DOHH2 (cell line): Measurements from ENCODE around the gene SRMS.

ENCODE experiments used
- EZH2phosphoT487 ChIP-seq: fragments of 200-600 bp; sonication (generic); IDR thresholded peaks from 2 replicates; pipeline ENCODE4 v1.6.1; 2017; ENCODE audit warnings: borderline replicate concordance, mild to moderate bottlenecking, antibody characterized with exemption, low read length, moderate library complexity, mixed read lengths
- TF ChIP-seq, protein P1 (sequence below): fragments of 200-600 bp; sonication (generic); IDR thresholded peaks from one replicate; pipeline ENCODE4 v1.5.1; 2014; ENCODE audit warnings: antibody characterized with exemption, mild to moderate bottlenecking, low read depth, low read length; ENCODE audit not compliant: poor library complexity, severe bottlenecking

DNA sequence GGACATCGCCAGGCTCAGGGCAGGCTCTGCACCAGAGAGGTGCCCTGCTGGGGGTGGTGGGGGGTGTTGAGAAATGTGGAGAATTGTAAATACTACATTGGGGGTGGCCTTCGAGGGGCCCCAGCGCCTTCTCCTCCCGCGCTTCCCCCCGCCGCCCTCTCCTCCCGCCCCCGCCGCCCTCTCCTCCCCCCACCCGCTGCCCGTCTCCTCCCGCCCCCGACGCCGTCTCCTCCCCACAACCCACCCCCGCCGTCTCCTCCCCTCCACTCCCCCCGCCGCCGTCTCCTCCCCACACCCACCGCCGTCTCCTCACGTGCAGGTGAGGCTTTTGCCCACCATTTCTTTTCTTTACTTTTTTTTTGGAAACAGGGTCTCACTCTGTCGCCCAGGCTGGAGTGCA lies 1.5 kb upstream of the SRMS start:
- TF ChIP-seq, protein P1, sequence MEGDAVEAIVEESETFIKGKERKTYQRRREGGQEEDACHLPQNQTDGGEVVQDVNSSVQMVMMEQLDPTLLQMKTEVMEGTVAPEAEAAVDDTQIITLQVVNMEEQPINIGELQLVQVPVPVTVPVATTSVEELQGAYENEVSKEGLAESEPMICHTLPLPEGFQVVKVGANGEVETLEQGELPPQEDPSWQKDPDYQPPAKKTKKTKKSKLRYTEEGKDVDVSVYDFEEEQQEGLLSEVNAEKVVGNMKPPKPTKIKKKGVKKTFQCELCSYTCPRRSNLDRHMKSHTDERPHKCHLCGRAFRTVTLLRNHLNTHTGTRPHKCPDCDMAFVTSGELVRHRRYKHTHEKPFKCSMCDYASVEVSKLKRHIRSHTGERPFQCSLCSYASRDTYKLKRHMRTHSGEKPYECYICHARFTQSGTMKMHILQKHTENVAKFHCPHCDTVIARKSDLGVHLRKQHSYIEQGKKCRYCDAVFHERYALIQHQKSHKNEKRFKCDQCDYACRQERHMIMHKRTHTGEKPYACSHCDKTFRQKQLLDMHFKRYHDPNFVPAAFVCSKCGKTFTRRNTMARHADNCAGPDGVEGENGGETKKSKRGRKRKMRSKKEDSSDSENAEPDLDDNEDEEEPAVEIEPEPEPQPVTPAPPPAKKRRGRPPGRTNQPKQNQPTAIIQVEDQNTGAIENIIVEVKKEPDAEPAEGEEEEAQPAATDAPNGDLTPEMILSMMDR: no peak
- no peak for TF ChIP-seq EZH2phosphoT487
